ENCODE data around the gene HCFC2.

GRCh38 chr12:104143918-104144317, 79.6 kb downstream of the HCFC2 start:
- TF ChIP-seq EZH2 (IDR thresholded peaks at IDR 0.05; ENCODE audit: borderline replicate concordance, low read length) = no peak
- TF ChIP-seq, protein P1, sequence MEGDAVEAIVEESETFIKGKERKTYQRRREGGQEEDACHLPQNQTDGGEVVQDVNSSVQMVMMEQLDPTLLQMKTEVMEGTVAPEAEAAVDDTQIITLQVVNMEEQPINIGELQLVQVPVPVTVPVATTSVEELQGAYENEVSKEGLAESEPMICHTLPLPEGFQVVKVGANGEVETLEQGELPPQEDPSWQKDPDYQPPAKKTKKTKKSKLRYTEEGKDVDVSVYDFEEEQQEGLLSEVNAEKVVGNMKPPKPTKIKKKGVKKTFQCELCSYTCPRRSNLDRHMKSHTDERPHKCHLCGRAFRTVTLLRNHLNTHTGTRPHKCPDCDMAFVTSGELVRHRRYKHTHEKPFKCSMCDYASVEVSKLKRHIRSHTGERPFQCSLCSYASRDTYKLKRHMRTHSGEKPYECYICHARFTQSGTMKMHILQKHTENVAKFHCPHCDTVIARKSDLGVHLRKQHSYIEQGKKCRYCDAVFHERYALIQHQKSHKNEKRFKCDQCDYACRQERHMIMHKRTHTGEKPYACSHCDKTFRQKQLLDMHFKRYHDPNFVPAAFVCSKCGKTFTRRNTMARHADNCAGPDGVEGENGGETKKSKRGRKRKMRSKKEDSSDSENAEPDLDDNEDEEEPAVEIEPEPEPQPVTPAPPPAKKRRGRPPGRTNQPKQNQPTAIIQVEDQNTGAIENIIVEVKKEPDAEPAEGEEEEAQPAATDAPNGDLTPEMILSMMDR (conservative IDR thresholded peaks at IDR 0.05 in 1 of 2, IDR thresholded peaks at IDR 0.05 in 1 of 2; ENCODE audit: extremely low read depth in 1 of 2, insufficient read depth in 1 of 2, low read depth in 1 of 2, low read length in 2 of 2) = no peak
